ENCODE measurements around the gene NHLRC4.

NHLRC4 gene

DNA sequence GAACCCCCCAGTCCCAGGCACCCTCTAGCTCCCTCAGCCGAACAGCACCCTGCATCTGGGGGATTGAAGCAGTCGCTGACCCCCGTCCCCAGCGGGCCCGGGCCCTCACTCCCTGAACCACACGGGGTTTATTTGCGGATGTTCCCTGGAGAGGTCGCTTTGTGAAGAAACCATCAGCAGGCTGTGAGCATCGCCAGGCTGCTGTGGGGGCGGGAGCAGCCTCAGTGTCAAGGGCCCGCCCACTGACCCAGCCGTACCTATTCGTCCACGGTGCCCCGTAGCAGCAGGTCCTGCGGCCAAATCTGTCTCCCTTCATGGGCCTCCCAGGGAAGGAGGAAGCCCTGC is 16.6 kb downstream of the NHLRC4 start:
- ChIA-PET POLR2A (interaction anchor here (0.6 kb wide), 1 partner anchor 11 kb away, joined by 3 read pairs; no protein-coding TSS in a partner anchor), CTCF (no interaction called here)
- no peak for DNase-seq (ENCODE audit: extremely low spot score)
- TF ChIP-seq ELF4 (IDR thresholded peaks at IDR 0.05) (no peak), ARNT (IDR thresholded peaks at IDR 0.05) (no peak), HDGF (IDR thresholded peaks at IDR 0.05; ENCODE audit: borderline replicate concordance) (no peak), FOXK2 (IDR thresholded peaks at IDR 0.05) (no peak), CTBP1 (IDR thresholded peaks at IDR 0.05; ENCODE audit: borderline replicate concordance) (no peak), LEF1 (IDR thresholded peaks at IDR 0.05; ENCODE audit: borderline replicate concordance) (no peak), NFRKB (IDR thresholded peaks at IDR 0.05) (no peak), FOXA1 (IDR thresholded peaks at IDR 0.05) (no peak), BHLHE40 (IDR thresholded peaks at IDR 0.05; ENCODE audit: borderline replicate concordance) (no peak), SUZ12 (IDR thresholded peaks at IDR 0.05) (no peak), SP1 (IDR thresholded peaks at IDR 0.05) (no peak)
- TF ChIP-seq, protein P1, sequence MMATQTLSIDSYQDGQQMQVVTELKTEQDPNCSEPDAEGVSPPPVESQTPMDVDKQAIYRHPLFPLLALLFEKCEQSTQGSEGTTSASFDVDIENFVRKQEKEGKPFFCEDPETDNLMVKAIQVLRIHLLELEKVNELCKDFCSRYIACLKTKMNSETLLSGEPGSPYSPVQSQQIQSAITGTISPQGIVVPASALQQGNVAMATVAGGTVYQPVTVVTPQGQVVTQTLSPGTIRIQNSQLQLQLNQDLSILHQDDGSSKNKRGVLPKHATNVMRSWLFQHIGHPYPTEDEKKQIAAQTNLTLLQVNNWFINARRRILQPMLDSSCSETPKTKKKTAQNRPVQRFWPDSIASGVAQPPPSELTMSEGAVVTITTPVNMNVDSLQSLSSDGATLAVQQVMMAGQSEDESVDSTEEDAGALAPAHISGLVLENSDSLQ (IDR thresholded peaks at IDR 0.05) = no peak

DNA sequence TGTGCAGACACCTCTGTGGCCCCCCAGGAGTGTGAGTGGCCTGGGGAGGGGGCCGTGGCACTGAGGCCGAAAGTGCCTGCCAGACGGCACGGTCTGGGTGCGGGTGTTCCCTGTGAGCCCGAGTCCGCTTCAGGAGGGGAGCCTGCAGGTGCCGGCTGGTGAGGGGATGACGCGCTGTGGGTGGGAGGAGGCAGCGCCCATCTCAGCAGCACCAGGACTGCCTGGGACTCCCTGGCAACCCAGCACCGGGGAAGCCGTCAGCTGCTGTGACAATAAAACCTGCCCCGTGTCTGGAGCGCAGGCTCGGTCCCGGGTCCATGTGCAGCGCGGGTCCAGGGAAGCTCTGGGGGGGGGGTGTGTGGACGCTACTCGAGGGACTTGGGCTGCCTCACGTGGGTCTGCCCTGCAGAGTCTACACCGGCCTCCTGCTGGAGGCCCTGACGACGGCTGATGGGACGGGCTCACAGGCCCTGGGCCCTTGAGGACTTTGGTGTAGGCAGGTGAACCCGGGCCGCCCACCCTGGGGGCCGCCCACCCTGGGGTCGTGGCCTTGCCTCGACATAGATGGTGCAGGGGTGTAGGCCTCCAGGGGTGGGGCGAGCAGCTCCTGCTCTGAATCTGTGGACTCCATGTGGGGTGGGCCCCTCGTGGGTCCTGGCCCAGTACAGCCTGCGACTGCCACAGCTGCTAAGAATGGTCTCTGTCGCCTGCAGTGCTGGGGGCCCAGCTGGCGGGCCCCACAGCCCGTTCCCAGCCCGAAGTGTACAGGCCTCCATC is 17.2 kb downstream of the NHLRC4 start:
- TF ChIP-seq ELF4 (IDR thresholded peaks at IDR 0.05) = no peak
- TF ChIP-seq L3MBTL2 (conservative IDR thresholded peaks at IDR 0.05) = no peak
- TF ChIP-seq ZNF384 (IDR thresholded peaks at IDR 0.05) = no peak
- TF ChIP-seq TARDBP (IDR thresholded peaks at IDR 0.05) = no peak
- TF ChIP-seq BHLHE40 (IDR thresholded peaks at IDR 0.05; ENCODE audit: borderline replicate concordance) = no peak
- TF ChIP-seq, protein P1 (IDR thresholded peaks at IDR 0.05) = no peak
- no peak for TF ChIP-seq CTBP1 (IDR thresholded peaks at IDR 0.05; ENCODE audit: borderline replicate concordance)
- no peak for TF ChIP-seq SUZ12 (IDR thresholded peaks at IDR 0.05)
- no peak for TF ChIP-seq ARNT (IDR thresholded peaks at IDR 0.05)
- TF ChIP-seq FOXM1 (IDR thresholded peaks at IDR 0.05; ENCODE audit: borderline replicate concordance) = no peak
- no peak for TF ChIP-seq LEF1 (IDR thresholded peaks at IDR 0.05; ENCODE audit: borderline replicate concordance)
- TF ChIP-seq NFRKB (IDR thresholded peaks at IDR 0.05) = no peak
- no peak for TF ChIP-seq SP1 (IDR thresholded peaks at IDR 0.05)
- DNase-seq (ENCODE audit: extremely low spot score) = no peak
- ChIA-PET POLR2A (interaction anchor here (1.7 kb wide), 1 partner anchor 53 kb away, joined by 4 read pairs; the partner anchor contains the start of gene METTL26), CTCF (no interaction called here)

DNA sequence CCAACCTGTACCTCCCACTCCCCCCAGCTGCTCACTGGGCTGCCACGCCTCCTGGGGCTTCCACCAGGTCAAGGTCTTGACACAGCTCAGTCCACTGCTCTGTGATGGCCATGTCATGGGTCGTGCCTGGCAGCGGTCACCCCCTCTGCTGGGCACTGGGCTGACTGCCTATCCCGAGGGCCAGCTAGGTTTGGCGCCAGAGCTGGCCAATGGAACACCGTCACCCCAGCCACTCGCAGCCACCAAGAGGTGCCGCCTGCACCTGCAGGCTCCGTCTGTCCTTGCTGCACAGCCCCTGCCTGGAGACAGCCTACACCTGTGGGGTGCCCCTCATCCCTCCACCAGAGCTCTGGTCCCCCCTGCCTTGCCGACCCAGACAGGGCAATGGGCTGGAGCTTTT is 18.5 kb downstream of the NHLRC4 start:
- no peak for DNase-seq (ENCODE audit: extremely low spot score)
- TF ChIP-seq LEF1 (IDR thresholded peaks at IDR 0.05; ENCODE audit: borderline replicate concordance) = no peak
- TF ChIP-seq FOXA1 (IDR thresholded peaks at IDR 0.05) = no peak
- no peak for TF ChIP-seq BHLHE40 (IDR thresholded peaks at IDR 0.05; ENCODE audit: borderline replicate concordance)
- ChIA-PET POLR2A (interaction anchor here (1.0 to 1.7 kb wide), 3 partner anchors 8 to 59 kb away, joined by 3 to 4 read pairs (median 4); partner anchors contain the start of gene METTL26), CTCF (no interaction called here)

DNA sequence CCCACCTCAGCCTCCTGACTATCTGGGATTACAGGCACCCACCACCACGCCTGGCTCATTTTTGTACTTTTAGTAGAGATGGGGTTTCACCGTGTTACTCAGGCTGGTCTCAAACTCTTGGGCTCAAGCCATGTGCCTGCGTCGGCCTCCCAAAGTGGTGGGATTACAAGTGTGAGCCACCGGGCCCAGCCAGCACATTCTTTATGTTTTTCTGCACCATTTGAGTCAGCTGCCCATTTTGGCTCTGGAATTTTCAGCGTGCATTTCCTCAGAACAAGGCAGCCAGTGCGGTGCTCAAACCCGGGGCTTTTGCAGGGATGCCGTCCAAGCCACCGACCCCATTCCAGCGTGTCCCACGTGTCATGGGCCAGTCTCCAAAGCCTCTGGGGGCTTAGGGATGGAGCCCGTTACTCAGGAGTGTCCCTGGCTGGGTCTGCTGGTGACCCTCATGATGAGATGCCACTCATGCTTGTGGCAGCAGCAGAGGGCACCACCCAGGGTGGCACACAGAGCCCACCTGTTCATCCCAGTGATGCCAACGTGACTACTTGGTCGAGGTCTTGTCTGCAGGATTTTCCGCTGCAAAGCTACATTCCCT is 19.3 kb downstream of the NHLRC4 start:
- POLR2A ChIA-PET = interaction anchor here (1.0 to 1.6 kb wide), 3 partner anchors 9 to 60 kb away, joined by 3 to 4 read pairs (median 3); partner anchors contain the start of gene NHLRC4
- DNase-seq (ENCODE audit: extremely low spot score) = no peak
- CTCF ChIA-PET = no interaction called here
- TF ChIP-seq LEF1 (IDR thresholded peaks at IDR 0.05; ENCODE audit: borderline replicate concordance) (no peak), ELF4 (IDR thresholded peaks at IDR 0.05) (no peak), ZNF384 (IDR thresholded peaks at IDR 0.05) (no peak), NFRKB (IDR thresholded peaks at IDR 0.05) (no peak), ARNT (IDR thresholded peaks at IDR 0.05) (no peak), BHLHE40 (IDR thresholded peaks at IDR 0.05; ENCODE audit: borderline replicate concordance) (no peak), SUZ12 (IDR thresholded peaks at IDR 0.05) (no peak), SP1 (IDR thresholded peaks at IDR 0.05) (no peak), FOXA1 (IDR thresholded peaks at IDR 0.05) (no peak)

DNA sequence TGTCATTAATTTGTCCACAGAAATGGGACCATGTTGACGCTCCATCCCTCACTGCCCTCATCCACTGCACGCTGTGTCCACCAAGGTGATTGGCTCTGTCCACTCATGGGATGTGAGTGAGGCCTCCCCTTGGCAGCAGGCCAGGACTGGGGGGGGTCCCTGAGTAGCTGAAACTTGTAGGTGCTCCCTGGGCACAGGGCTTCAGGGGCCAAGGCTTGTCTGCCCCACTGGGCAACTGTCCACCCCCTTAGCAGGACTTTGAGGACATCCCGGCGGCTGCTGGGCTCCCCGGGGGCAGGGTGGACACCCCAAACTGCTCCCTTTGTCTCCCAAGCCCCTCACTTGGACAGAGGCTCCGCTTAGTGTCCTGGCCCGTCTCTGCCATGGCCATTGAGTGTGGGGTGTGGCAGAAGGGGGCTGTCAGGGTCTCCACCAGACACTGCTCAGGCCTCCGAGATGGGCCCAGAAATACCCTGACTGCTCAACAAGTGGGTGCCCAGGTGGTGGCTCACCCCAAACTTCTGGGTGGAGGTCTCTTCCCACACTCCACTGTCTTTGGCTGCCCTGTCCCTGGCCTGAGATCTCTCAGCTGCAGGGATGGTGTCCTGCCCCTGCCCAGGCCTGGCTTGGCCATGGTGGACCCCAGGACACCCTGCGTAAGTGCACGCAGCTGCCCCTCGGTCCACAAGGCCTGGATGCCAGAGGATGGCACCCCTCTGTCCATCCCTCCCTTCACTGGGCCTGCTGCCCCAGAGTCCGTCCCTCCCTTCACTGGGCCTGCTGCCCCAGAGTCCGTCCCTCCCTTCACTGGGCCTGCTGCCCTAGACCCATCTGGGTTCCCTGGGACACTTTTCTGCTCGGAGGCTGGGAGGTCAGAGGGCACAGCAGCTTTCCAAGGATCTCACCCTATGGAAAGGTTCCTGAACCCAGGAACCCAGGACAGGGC is 20.1 kb downstream of the NHLRC4 start:
- ChIA-PET CTCF (interaction anchor here (0.7 kb wide), 1 partner anchor 152 kb away, joined by 4 read pairs; no protein-coding TSS in a partner anchor), POLR2A (interaction anchor here (1.3 to 1.4 kb wide), 2 partner anchors 14 to 20 kb away, joined by 3 read pairs; partner anchors contain the start of gene NHLRC4)
- TF ChIP-seq ARNT (IDR thresholded peaks at IDR 0.05) (no peak), LEF1 (IDR thresholded peaks at IDR 0.05; ENCODE audit: borderline replicate concordance) (no peak), BHLHE40 (IDR thresholded peaks at IDR 0.05; ENCODE audit: borderline replicate concordance) (no peak)
- no peak for DNase-seq (ENCODE audit: extremely low spot score)

DNA sequence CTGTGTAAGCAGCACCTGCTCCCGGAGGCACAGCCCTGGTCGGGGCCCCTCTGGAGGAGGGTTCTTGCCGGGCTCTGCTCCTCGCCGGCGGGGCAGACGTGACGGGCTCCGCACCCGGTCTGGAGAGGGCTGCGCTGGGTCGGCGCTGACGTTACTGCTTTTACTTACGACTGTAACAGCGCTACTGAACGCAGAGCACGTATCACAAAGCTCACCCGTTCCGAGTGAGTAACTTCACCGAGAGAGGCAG is 21.8 kb downstream of the NHLRC4 start:
- ChIA-PET CTCF (no interaction called here), POLR2A (interaction anchor here (0.6 to 1.1 kb wide), 3 partner anchors 10 to 63 kb away, joined by 3 read pairs; no protein-coding TSS in a partner anchor)
- TF ChIP-seq SUZ12 (IDR thresholded peaks at IDR 0.05) = no peak
- TF ChIP-seq TARDBP (IDR thresholded peaks at IDR 0.05) = no peak
- TF ChIP-seq FOXK2 (IDR thresholded peaks at IDR 0.05) = no peak
- no peak for TF ChIP-seq BHLHE40 (IDR thresholded peaks at IDR 0.05; ENCODE audit: borderline replicate concordance)
- no peak for TF ChIP-seq ARNT (IDR thresholded peaks at IDR 0.05)
- TF ChIP-seq HDGF (IDR thresholded peaks at IDR 0.05; ENCODE audit: borderline replicate concordance) = no peak
- no peak for TF ChIP-seq LEF1 (IDR thresholded peaks at IDR 0.05; ENCODE audit: borderline replicate concordance)
- no peak for TF ChIP-seq CTBP1 (IDR thresholded peaks at IDR 0.05; ENCODE audit: borderline replicate concordance)
- no peak for TF ChIP-seq ELF4 (IDR thresholded peaks at IDR 0.05)
- no peak for TF ChIP-seq ZNF384 (IDR thresholded peaks at IDR 0.05)
- TF ChIP-seq L3MBTL2 (conservative IDR thresholded peaks at IDR 0.05) = no peak
- TF ChIP-seq NFRKB (IDR thresholded peaks at IDR 0.05) = no peak
- no peak for TF ChIP-seq FOXA1 (IDR thresholded peaks at IDR 0.05)
- no peak for TF ChIP-seq SP1 (IDR thresholded peaks at IDR 0.05)
- DNase-seq (ENCODE audit: extremely low spot score) = peak; percentile 25

All from HEK293T (cell line).